ENCODE data around the gene DLG4. TPM values are rescaled to one million over a fixed set of nuclear protein-coding genes. Genes with fewer than 3 reads are reported as not detected.

Gene DLG4
- total RNA-seq, 1 experiment from 2014 or later: 38.3 TPM

DNA sequence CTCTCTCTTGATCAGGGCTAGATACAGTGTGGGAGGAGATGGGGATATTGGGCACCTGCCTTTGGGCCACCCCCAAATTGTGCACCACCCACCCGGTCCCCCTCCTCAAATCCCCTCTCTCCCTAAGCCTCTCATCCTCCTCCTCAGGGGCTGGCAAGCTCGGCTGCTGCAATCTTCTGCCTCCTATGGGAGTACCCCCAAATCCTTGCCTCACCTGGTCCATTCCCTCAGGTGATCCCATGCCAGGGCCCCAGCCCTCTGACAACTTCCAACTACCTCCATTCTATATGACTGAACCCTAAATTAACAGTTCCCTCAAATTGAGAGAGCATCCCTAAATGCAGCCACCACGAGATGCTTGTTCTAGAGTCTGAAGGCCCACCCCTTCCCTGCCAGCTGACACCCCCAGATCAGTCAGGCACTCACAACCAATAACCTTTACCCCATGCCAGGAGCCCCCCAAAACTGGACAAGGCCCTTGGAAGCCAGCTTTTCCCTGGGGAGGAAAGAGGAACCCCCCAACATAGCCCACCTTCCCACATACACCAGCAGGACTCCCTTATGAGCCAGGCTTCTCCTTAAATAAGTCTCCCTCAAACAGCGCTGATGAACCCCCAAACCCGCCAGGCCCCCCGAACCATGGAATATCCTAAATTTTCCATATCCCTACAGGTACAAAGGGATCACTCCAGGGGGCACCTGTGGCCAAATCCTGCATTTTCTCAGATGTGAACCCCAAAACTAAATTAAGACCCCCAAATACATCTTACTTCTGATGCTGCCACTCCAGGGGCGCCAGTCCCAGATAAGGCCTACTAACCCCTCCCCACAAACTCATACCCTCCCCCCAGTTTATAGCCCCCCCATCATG, 3.2 kb downstream of the DLG4 start:
- no peak overlapping the region for H2AFZ ChIP-seq (ENCODE audit: low read length)
- peaks cover 67 to 68% of the 10 kb centered on the region in 2 experiments for H3K4me1 Mint-ChIP-seq
- H4K91ac ChIP-seq (ENCODE audit: insufficient read length, low read depth, low read length): no peak overlapping the region
- H3K79me1 ChIP-seq (ENCODE audit: insufficient read depth, low read depth, low read length, poor library complexity, severe bottlenecking): peaks cover 2% of the 10 kb centered on the region
- no peak overlapping the region for H3K18ac ChIP-seq (ENCODE audit: insufficient read length, low read depth, low read length)
- TF ChIP-seq, protein P1, sequence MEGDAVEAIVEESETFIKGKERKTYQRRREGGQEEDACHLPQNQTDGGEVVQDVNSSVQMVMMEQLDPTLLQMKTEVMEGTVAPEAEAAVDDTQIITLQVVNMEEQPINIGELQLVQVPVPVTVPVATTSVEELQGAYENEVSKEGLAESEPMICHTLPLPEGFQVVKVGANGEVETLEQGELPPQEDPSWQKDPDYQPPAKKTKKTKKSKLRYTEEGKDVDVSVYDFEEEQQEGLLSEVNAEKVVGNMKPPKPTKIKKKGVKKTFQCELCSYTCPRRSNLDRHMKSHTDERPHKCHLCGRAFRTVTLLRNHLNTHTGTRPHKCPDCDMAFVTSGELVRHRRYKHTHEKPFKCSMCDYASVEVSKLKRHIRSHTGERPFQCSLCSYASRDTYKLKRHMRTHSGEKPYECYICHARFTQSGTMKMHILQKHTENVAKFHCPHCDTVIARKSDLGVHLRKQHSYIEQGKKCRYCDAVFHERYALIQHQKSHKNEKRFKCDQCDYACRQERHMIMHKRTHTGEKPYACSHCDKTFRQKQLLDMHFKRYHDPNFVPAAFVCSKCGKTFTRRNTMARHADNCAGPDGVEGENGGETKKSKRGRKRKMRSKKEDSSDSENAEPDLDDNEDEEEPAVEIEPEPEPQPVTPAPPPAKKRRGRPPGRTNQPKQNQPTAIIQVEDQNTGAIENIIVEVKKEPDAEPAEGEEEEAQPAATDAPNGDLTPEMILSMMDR (conservative IDR thresholded peaks at IDR 0.05): no peak
- H2BK120ac ChIP-seq (ENCODE audit: low read depth, low read length, poor library complexity, severe bottlenecking): no peak overlapping the region
- no peak overlapping the region for H2AK5ac ChIP-seq (ENCODE audit: insufficient read length, low read length)
- H3K79me2 ChIP-seq (ENCODE audit: insufficient read depth, low read length): peaks cover 3% of the 10 kb centered on the region; the same call in 1 of the 2 replicates
- no peak overlapping the region for H3K4ac ChIP-seq (ENCODE audit: low read depth, low read length)
- no peak overlapping the region for H2BK20ac ChIP-seq (ENCODE audit: low read depth, low read length, poor library complexity, severe bottlenecking)
- no peak overlapping the region for H3K56ac ChIP-seq (ENCODE audit: insufficient read length, low read depth, low read length)
- H3T11ph ChIP-seq (ENCODE audit: low read length): no peak overlapping the region
- peaks cover 28% of the 10 kb centered on the region for H3K23me2 ChIP-seq (ENCODE audit: insufficient read length, low read depth, low read length, poor library complexity, severe bottlenecking)
- H2BK5ac ChIP-seq (ENCODE audit: insufficient read length, low read length): no peak overlapping the region
- H3K4me2 ChIP-seq (ENCODE audit: insufficient read depth, insufficient read length, low read length): peak overlapping the region; percentile 87
- H4K8ac ChIP-seq (replicated peaks; ENCODE audit: insufficient read length, low read depth, low read length): no peak overlapping the region
- no peaks in the 10 kb centered on the region for H3K27me3 ChIP-seq (ENCODE audit: insufficient read depth, low read length)
- H3K9ac ChIP-seq (ENCODE audit: extremely low read depth, insufficient read length, low read length): no peak overlapping the region
- H2BK15ac ChIP-seq (ENCODE audit: low read depth, low read length): no peak overlapping the region
- peak overlapping the region; percentile 72 to 91 for H3K4me3 Mint-ChIP-seq
- H3K27ac ChIP-seq (ENCODE audit: insufficient read length, low read depth, low read length): no peak overlapping the region
- no peaks in the 10 kb centered on the region for H4K20me1 ChIP-seq (ENCODE audit: control insufficient read depth, insufficient read depth, insufficient read length)
- H3K14ac ChIP-seq (ENCODE audit: insufficient read depth, low read length): no peak overlapping the region
- H2BK12ac ChIP-seq (ENCODE audit: insufficient read length, low read depth, low read length): no peak overlapping the region
- H3K9me3 Mint-ChIP-seq: no peaks in the 10 kb centered on the region
- DNase-seq: no peak
- no peaks in the 10 kb centered on the region; the same call in none of the 2 replicates for H3K27me3 Mint-ChIP-seq (ENCODE audit: low read depth)
- no peak overlapping the region for H4K5ac ChIP-seq (ENCODE audit: insufficient read length, low read depth, low read length)
- H3K9me3 ChIP-seq (ENCODE audit: control insufficient read depth, low read depth, low read length): no peaks in the 10 kb centered on the region
- no peak overlapping the region for H3K23ac ChIP-seq (ENCODE audit: insufficient read length, low read depth, low read length)
- peaks cover 4 to 12% (median 7%) of the 10 kb centered on the region in 3 experiments; a peak in 5 of 7 replicates for H3K36me3 Mint-ChIP-seq (ENCODE audit: insufficient read depth in 1 of 3, low read depth in 3 of 3)
- peaks cover 3% of the 10 kb centered on the region; the same call in 1 of the 2 replicates for H3K4me1 ChIP-seq (ENCODE audit: insufficient read depth, low read length)
- WGBS (ENCODE audit: extremely low coverage, insufficient read length, low lambda C conversion rate): no CpG with 5 or more reads among the region's 7 CpGs
- H3K27ac Mint-ChIP-seq: peak overlapping the region; percentile 83 to 97 (median 96); a peak in 6 of 7 replicates

Data from H9 (cell line).